ENCODE measurements around the gene TMEM184C.

The TMEM184C gene

GRCh38 chr4:147645099-147645498 is 27.9 kb downstream of the TMEM184C start:
- no peak for DNase-seq (ENCODE audit: low read depth)
- no peak for TF ChIP-seq CTCF (conservative IDR thresholded peaks at IDR 0.05; ENCODE audit: low read depth, low read length)
- H3K4me3 ChIP-seq (ENCODE audit: low read length): no peak overlapping the region

GRCh38 chr4:147648656-147649055 is 31.5 kb downstream of the TMEM184C start:
- no peak for TF ChIP-seq CTCF (conservative IDR thresholded peaks at IDR 0.05; ENCODE audit: low read depth, low read length)
- no peak overlapping the region for H3K4me3 ChIP-seq (ENCODE audit: low read length)
- DNase-seq (ENCODE audit: low read depth): no peak

- no peak for DNase-seq (ENCODE audit: low read depth)
- TF ChIP-seq CTCF (conservative IDR thresholded peaks at IDR 0.05; ENCODE audit: low read depth, low read length): no peak
- no peak overlapping the region for H3K4me3 ChIP-seq (ENCODE audit: low read length)
Observed at GRCh38 chr4:147651563-147651962, 34.4 kb downstream of the TMEM184C start.

- no peak for DNase-seq (ENCODE audit: low read depth)
- TF ChIP-seq CTCF (conservative IDR thresholded peaks at IDR 0.05; ENCODE audit: low read depth, low read length): no peak
- H3K4me3 ChIP-seq (ENCODE audit: low read length): no peak overlapping the region
Observed at GRCh38 chr4:147655639-147656038, 38.4 kb downstream of the TMEM184C start.

- no peak overlapping the region for H3K4me3 ChIP-seq (ENCODE audit: low read length)
- DNase-seq (ENCODE audit: low read depth): no peak
- TF ChIP-seq CTCF (conservative IDR thresholded peaks at IDR 0.05; ENCODE audit: low read depth, low read length): no peak
Observed at GRCh38 chr4:147658501-147658900, 41.3 kb downstream of the TMEM184C start.

GRCh38 chr4:147674073-147674472 is 56.9 kb downstream of the TMEM184C start:
- no peak for TF ChIP-seq CTCF (conservative IDR thresholded peaks at IDR 0.05; ENCODE audit: low read depth, low read length)
- H3K4me3 ChIP-seq (ENCODE audit: low read length): no peak overlapping the region
- no peak for DNase-seq (ENCODE audit: low read depth)

GRCh38 chr4:147674496-147674895 is 57.3 kb downstream of the TMEM184C start:
- DNase-seq (ENCODE audit: low read depth): no peak
- no peak for TF ChIP-seq CTCF (conservative IDR thresholded peaks at IDR 0.05; ENCODE audit: low read depth, low read length)
- no peak overlapping the region for H3K4me3 ChIP-seq (ENCODE audit: low read length)

Measured in retinal pigment epithelial cell (primary cell).